Adrenal gland (tissue), 12 donors: Measurements from ENCODE around the gene ADARB2. TPM values are rescaled to one million over a fixed set of nuclear protein-coding genes. Genes with fewer than 3 reads are reported as not detected.
"Not testable (repeated sequence)": the region's sequence is repeated elsewhere in the genome, so short reads cannot be mapped to it uniquely, and the experiment has no call there.

ENCODE experiments used
- DNase-seq, 7 donors: peaks; one replicate each; pipeline ENCODE4 v3.0.0-alpha.2; 2019 to 2020
- H3K27ac ChIP-seq, 5 donors: fragments of 200-600 bp; sonication (generic) in 4 of 5; 1 replicate in 3 of 5; 2 replicates in 2 of 5; pipeline versions ENCODE4 v1.5.1 to v1.8.0; 2016 to 2020; ENCODE audit warnings: mild to moderate bottlenecking in 1 of 5
- H3K27me3 ChIP-seq: fragments of 200-600 bp; 2 replicates; pipeline ENCODE4 v1.8.0; 2021
- H3K36me3 ChIP-seq, 2 donors: fragments of 200-600 bp; replicated peaks in 1 of 2; 1 replicate in 1 of 2; 2 replicates in 1 of 2; pipeline versions ENCODE4 v1.5.1 to v1.8.0; 2018 to 2022
- H3K4me1 ChIP-seq, 2 donors: fragments of 200-600 bp; replicated peaks in 1 of 2; 1 replicate in 1 of 2; 2 replicates in 1 of 2; pipeline versions ENCODE4 v1.5.1 to v1.8.0; 2018 to 2021
- H3K4me3 ChIP-seq, 4 donors: fragments of 200-600 bp; sonication (generic) in 3 of 4; one replicate each; pipeline ENCODE4 v1.5.1; 2016 to 2018
- H3K9me3 ChIP-seq, 3 donors: fragments of 200-600 bp; sonication (generic) in 1 of 3; replicated peaks in 1 of 3; 1 replicate in 2 of 3; 2 replicates in 1 of 3; pipeline versions ENCODE4 v1.5.1 to v1.8.0; 2016 to 2021
- POLR2A ChIP-seq, 2 donors: fragments of 450-650 bp; IDR thresholded peaks; one replicate each; pipeline ENCODE4 v1.6.1; 2017; ENCODE audit warnings: antibody characterized with exemption in 2 of 2, mild to moderate bottlenecking in 2 of 2, moderate library complexity in 1 of 2
- WGBS, 4 donors: extraction: QIAGEN DNeasy Blood & Tissue Kit in 2 of 4; methylation state at CpG; one replicate each; pipeline versions ENCODE4 v1.1.5 to v1.1.7; 2013 to 2017; 5-methylcytosine and 5-hydroxymethylcytosine counted together
- intact Hi-C, 2 donors: fragments of 100-400 bp; cut with DNase I; formaldehyde crosslinking; loops; one replicate each; pipeline versions ENCODE4 v1.14.1 to v1.15.0; 2022 to 2023
- polyA plus RNA-seq, 3 donors: library from polyadenylated mRNA; stranded (reverse); fragments of 200-250 nt in 2 of 3; fragments of 350-450 nt in 1 of 3; fragmentation: Illumina TruSeq in 1 of 3; extraction: RNeasy Lipid Tissue Mini Kit (QIAGEN cat#74804) in 1 of 3; gene quantifications; one replicate each; pipeline ENCODE4 v1.2.3, GENCODE V29; 2013 to 2014
- total RNA-seq, 9 donors: library from RNA; depleted of rRNA in 4 of 9; stranded (reverse); fragments of >200 nt in 4 of 9; fragments of 120-200 nt in 1 of 9; fragmentation: NEBNext Ultra II Directional in 1 of 9; extraction: Animal tissue kit (Norgen Biotek cat#: 25700) in 1 of 9; gene quantifications; one replicate each; pipeline versions ENCODE4 v1.1.0 to v1.2.4, GENCODE V29; 2013 to 2023
- TF ChIP-seq, protein P1 (sequence below), 6 experiments: fragments of 450-650 bp in 4 of 6; fragments of 200-600 bp in 2 of 6; sonication (generic) in 1 of 6; IDR thresholded peaks; 1 replicate in 5 of 6; 2 replicates in 1 of 6; pipeline versions ENCODE4 v1.5.1 to v1.8.0; 2016 to 2021; ENCODE audit warnings: antibody characterized with exemption in 6 of 6, mild to moderate bottlenecking in 2 of 6, moderate library complexity in 1 of 6
- donor health status: healthy with polysubstance abuse.
- donor health status: Bipolar disorder and iron deficiency.
- donor health status: DM: yes; HTN: yes; CAD: no.
- donor health status: DM: no; HTN: no; CAD: no.
- donor health status: DM: no; HTN: no; CAD: no.
- donor health status: DM: yes; HTN: yes; CAD: no.

The ADARB2 gene
- total and polyA plus RNA-seq, 12 donors: 0.14 to 3.1 (median 0.91) TPM

GRCh38 chr10:1416456-1417037 lies 320.8 kb downstream of the ADARB2 start:
- WGBS, 4 donors: 81 to 93% (median 91%) methylated on average over 4 to 8 of the region's 8 CpGs
- no peaks in the 10 kb centered on the region for H3K4me1 ChIP-seq

GRCh38 chr10:1414893-1415292 lies 322.4 kb downstream of the ADARB2 start:
- no peak overlapping the region for H3K4me3 ChIP-seq
- no peaks in the 10 kb centered on the region for H3K36me3 ChIP-seq
- peaks cover 4% of the 10 kb centered on the region for H3K27me3 ChIP-seq
- H3K4me1 ChIP-seq: no peaks in the 10 kb centered on the region
- intact Hi-C loops: no loop called here
- no peak for DNase-seq
- TF ChIP-seq, protein P1, sequence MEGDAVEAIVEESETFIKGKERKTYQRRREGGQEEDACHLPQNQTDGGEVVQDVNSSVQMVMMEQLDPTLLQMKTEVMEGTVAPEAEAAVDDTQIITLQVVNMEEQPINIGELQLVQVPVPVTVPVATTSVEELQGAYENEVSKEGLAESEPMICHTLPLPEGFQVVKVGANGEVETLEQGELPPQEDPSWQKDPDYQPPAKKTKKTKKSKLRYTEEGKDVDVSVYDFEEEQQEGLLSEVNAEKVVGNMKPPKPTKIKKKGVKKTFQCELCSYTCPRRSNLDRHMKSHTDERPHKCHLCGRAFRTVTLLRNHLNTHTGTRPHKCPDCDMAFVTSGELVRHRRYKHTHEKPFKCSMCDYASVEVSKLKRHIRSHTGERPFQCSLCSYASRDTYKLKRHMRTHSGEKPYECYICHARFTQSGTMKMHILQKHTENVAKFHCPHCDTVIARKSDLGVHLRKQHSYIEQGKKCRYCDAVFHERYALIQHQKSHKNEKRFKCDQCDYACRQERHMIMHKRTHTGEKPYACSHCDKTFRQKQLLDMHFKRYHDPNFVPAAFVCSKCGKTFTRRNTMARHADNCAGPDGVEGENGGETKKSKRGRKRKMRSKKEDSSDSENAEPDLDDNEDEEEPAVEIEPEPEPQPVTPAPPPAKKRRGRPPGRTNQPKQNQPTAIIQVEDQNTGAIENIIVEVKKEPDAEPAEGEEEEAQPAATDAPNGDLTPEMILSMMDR (IDR thresholded peaks at IDR 0.05): no peak
- TF ChIP-seq POLR2A (IDR thresholded peaks at IDR 0.05): no peak
- H3K27ac ChIP-seq: no peak overlapping the region
- H3K9me3 ChIP-seq: no peaks in the 10 kb centered on the region

More at GRCh38 chr10:1416456-1417037, 320.8 kb downstream of the ADARB2 start:
- no peak for TF ChIP-seq POLR2A (IDR thresholded peaks at IDR 0.05)
- TF ChIP-seq, protein P1 (IDR thresholded peaks at IDR 0.05): no peak
- H3K36me3 ChIP-seq: no peaks in the 10 kb centered on the region
- DNase-seq: no peak
- peaks cover 4% of the 10 kb centered on the region for H3K27me3 ChIP-seq
- no peak overlapping the region for H3K27ac ChIP-seq
- no peak overlapping the region for H3K4me3 ChIP-seq
- no peaks in the 10 kb centered on the region for H3K9me3 ChIP-seq
- intact Hi-C loops: no loop called here

DNA sequence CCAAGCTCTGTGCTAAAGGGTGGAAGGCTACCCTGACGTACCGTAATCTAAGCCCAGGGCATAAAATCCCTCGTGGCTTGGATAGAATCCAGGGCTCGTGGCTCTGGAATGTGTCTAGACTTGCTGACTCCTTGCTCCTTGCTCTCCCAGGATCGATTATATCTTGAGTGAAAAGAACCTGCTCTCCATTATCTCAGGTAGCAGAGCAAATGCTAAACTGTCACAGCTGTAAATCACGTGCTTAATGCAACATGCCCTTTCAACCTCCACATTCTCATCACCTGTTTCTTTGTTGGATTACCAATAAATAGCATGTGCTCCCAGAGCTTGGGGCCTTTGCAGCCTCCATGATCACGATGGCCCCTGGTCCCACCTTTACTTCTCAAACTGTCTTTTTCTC lies 323.0 kb downstream of the ADARB2 start:
- H3K27ac ChIP-seq, H3K9me3 ChIP-seq, intact Hi-C loops, H3K27me3 ChIP-seq, DNase-seq, H3K4me3 ChIP-seq, H3K4me1 ChIP-seq, H3K36me3 ChIP-seq: not testable (repeated sequence)
- WGBS, 4 donors: 58 to 67% (median 65%) methylated on average over 7 of the region's 7 CpGs

- H3K27me3 ChIP-seq: peaks cover 4% of the 10 kb centered on the region
- intact Hi-C loops: no loop called here
- H3K27ac ChIP-seq: no peak overlapping the region
- H3K4me3 ChIP-seq: no peak overlapping the region
- no peaks in the 10 kb centered on the region for H3K9me3 ChIP-seq
- WGBS, 4 donors: 76 to 95% (median 83%) methylated on average over 7 of the region's 7 CpGs
- no peaks in the 10 kb centered on the region for H3K4me1 ChIP-seq
- no peak for DNase-seq
- TF ChIP-seq POLR2A (IDR thresholded peaks at IDR 0.05): no peak
- TF ChIP-seq, protein P1 (IDR thresholded peaks at IDR 0.05): no peak
- H3K36me3 ChIP-seq: no peaks in the 10 kb centered on the region
Observed at GRCh38 chr10:1413823-1414222, 323.5 kb downstream of the ADARB2 start.

DNA sequence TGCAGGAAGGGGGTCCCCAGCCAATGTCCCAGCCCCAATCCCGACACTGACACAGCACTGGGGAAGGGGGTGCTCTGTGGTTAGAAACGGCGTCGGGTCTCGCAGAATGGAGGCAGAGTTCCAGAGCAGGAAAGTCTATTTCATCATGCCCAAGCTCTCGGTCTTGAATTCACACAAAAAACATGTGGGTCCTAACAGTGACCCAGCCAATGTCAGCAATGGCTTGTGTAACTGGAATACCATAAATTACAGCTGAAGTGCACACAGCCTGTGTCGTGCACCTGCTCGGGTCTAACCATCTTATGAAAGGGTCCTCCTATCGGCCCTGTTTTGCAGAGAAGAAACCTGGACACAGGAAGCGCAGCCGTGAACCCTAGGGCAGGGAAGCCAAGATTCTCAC lies 324.1 kb downstream of the ADARB2 start:
- H3K27ac ChIP-seq: no peak overlapping the region
- DNase-seq: no peak
- H3K36me3 ChIP-seq: no peaks in the 10 kb centered on the region
- H3K9me3 ChIP-seq: no peaks in the 10 kb centered on the region
- no peaks in the 10 kb centered on the region for H3K4me1 ChIP-seq
- intact Hi-C loops: no loop called here
- H3K27me3 ChIP-seq: peaks cover under 1% of the 10 kb centered on the region
- H3K4me3 ChIP-seq: no peak overlapping the region
- WGBS, 4 donors: 81 to 89% (median 86%) methylated on average over 11 of the region's 11 CpGs
- TF ChIP-seq, protein P1 (IDR thresholded peaks at IDR 0.05): no peak
- no peak for TF ChIP-seq POLR2A (IDR thresholded peaks at IDR 0.05)
